ENCODE data around the gene FSTL4.

FSTL4 gene

DNA sequence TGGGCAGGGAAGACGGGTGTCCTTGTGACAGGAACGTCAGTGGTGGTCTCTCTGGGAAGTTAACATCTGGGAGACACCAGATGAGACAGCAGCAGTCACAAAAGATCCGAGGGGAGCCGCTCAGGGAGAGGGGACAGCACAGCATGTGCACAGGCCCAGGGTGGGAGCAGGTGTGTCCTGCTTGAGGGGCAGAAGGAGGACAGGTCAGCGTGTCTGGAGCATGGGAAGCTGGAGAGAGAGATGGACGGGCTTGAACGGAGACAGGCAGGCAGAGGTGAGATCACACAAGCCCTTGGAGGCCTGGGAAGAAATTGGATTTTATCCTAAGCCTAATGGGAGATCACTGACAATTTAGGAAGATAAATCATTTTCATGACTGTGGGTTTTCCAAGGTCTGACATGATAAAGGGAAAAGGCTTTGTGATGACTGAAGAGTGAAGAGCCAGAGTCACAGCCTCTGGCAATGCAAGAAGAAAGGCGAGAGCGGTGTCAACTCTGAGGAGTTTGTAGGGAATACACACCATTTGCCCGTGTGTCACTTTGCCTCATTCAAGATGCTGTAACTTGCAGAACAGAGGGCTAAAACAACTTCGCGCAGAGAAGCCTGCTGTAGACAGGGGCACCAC, 88.3 kb downstream of the FSTL4 start:
- Mint-ChIP-seq H3K27ac (no peak overlapping the region), H3K27me3 (peaks cover 11% of the 10 kb centered on the region), H3K36me3 (ENCODE audit: low read depth) (no peaks in the 10 kb centered on the region), H3K4me3 (no peak overlapping the region), H3K4me1 (ENCODE audit: low read depth) (no peaks in the 10 kb centered on the region), H3K9me3 (no peaks in the 10 kb centered on the region)
- no peak for DNase-seq

DNA sequence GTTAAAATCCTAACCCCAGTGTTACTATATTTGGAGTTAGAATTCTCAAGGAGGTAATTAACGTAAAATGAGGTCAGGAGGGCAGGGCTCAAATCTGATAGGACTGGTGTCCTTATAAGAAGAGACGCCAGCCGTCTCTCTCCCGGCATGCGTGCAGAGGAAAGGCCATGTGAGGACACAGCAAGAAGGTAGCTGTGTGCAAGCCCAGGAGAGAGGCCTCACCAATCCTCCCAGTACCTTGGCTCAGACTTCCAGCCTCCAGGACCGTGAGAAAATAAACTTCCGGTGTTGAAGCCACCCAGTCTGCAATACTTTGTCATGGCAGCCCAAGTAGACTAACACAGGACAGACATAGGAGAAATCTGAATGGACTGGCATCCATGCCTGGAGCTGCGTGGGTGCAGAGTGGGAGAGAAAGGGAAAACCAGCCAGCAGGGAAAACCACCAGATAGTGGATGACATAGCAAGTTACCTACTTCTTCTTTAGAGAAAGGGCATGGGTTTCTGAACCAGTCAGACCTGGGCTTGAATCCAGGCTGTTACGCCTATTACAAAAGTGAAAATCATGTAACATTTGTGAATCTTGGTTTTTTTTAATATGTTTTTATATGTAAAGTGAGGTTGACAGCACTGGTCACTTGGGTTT, 89.2 kb downstream of the FSTL4 start:
- H3K27ac Mint-ChIP-seq: no peak overlapping the region
- no peak for DNase-seq
- H3K27me3 Mint-ChIP-seq: peaks cover 11% of the 10 kb centered on the region
- no peaks in the 10 kb centered on the region for H3K4me1 Mint-ChIP-seq (ENCODE audit: low read depth)
- no peaks in the 10 kb centered on the region for H3K36me3 Mint-ChIP-seq (ENCODE audit: low read depth)
- H3K4me3 Mint-ChIP-seq: no peak overlapping the region
- H3K9me3 Mint-ChIP-seq: no peaks in the 10 kb centered on the region

DNA sequence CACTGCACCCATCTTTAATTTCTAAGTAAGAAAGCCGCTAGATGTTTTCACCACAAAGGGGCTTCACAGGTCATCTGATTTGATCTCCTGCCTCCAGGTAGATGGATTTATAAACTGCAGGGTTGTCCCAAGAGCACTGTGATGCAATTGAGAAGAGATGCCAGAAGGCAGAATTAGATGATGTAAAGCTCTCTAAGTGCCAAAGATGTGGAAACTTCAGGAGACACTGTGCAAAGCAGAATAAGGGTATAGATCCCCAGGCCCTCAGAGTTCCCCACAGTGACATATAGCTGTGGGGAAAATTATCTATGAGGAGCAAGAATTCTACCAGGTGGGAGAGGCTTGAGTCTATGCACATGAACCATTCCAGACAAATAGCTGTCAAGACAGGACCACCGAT, 90.5 kb downstream of the FSTL4 start:
- no peaks in the 10 kb centered on the region for H3K4me1 Mint-ChIP-seq (ENCODE audit: low read depth)
- no peak overlapping the region for H3K27ac Mint-ChIP-seq
- H3K4me3 Mint-ChIP-seq: no peak overlapping the region
- DNase-seq: no peak
- peaks cover 11% of the 10 kb centered on the region for H3K27me3 Mint-ChIP-seq
- no peaks in the 10 kb centered on the region for H3K36me3 Mint-ChIP-seq (ENCODE audit: low read depth)
- no peaks in the 10 kb centered on the region for H3K9me3 Mint-ChIP-seq

DNA sequence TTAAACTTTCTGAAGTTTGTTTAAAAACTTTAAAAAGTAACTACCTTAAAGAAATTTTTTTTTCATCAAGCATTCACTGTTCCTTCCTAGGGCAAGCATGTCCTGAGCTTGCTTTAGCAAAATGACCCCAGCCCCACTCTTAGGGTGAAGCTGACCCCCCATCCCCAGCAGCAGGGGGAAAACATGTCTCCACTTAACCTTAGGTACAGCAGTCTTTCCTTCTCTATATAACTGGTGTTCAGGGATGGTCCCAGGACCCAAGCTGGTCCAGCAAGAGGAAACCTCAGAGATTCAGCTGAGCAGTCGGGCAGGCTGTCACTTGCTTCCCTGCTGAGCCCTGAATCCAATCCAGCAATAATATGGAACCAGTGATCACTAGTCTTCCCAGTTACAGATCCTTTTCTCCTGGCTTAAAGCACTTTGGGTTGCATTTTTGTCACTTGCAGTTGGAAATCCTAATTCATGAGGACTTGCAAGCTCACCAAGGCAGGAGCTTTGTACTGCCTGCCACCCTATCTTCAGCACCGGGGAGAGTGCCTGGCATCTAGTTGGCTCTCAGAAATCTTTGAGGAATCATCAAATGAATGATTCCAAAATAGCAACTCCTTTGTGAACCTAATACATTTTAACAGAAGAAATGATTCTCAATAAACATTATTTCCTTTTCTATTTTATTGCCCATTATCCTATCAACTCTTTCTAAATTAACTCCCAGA, 91.2 kb downstream of the FSTL4 start:
- H3K9me3 Mint-ChIP-seq: no peaks in the 10 kb centered on the region
- H3K4me3 Mint-ChIP-seq: no peak overlapping the region
- H3K36me3 Mint-ChIP-seq (ENCODE audit: low read depth): no peaks in the 10 kb centered on the region
- DNase-seq: no peak
- no peaks in the 10 kb centered on the region for H3K4me1 Mint-ChIP-seq (ENCODE audit: low read depth)
- H3K27me3 Mint-ChIP-seq: peaks cover 10% of the 10 kb centered on the region
- no peak overlapping the region for H3K27ac Mint-ChIP-seq

DNA sequence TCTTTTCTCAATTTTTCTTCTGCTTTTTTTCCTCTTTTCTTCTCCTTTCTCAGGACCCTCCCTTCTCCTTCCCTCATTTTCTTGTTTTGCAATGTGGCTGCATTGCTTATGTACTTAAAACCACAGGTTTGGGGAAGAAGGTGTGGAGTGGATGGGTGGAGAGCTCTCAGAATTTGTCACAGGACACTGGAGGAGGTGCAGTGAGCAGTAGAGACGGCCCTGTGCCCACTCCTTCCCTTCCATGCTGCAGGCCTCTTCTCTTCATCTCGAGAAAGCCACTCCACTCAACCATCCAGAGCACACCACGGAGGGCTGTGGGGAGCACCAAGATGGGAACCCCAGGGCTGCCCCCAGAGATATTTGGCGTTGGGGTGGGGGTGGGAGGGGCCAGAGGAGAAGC, 92.3 kb downstream of the FSTL4 start:
- no peak overlapping the region for H3K27ac Mint-ChIP-seq
- no peak for DNase-seq
- H3K4me1 Mint-ChIP-seq (ENCODE audit: low read depth): no peaks in the 10 kb centered on the region
- H3K27me3 Mint-ChIP-seq: peaks cover 3% of the 10 kb centered on the region
- no peaks in the 10 kb centered on the region for H3K36me3 Mint-ChIP-seq (ENCODE audit: low read depth)
- H3K4me3 Mint-ChIP-seq: no peak overlapping the region
- H3K9me3 Mint-ChIP-seq: no peaks in the 10 kb centered on the region

DNA sequence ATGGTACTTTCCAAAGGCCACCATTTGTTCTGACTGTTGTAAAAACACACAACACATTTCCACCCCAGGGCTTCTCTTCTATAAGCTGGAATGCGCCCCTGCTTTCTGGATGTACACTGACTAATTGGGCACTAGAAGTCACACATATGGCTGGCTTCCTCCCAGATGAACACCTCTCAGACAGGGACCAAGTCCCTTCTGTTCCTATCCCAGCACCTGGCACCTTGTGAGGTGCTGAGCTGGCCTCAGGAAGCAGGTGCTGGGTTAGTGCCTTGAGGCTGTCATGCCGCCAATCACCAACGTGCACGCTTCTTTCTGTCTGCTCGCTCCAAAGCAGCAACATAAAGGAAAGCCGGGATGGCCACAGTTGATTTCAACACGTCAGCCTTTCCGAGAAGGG, 93.2 kb downstream of the FSTL4 start:
- H3K36me3 Mint-ChIP-seq (ENCODE audit: low read depth): no peaks in the 10 kb centered on the region
- DNase-seq: no peak
- no peak overlapping the region for H3K27ac Mint-ChIP-seq
- H3K9me3 Mint-ChIP-seq: no peaks in the 10 kb centered on the region
- H3K4me3 Mint-ChIP-seq: no peak overlapping the region
- peaks cover 3% of the 10 kb centered on the region for H3K27me3 Mint-ChIP-seq
- H3K4me1 Mint-ChIP-seq (ENCODE audit: low read depth): no peaks in the 10 kb centered on the region

DNA sequence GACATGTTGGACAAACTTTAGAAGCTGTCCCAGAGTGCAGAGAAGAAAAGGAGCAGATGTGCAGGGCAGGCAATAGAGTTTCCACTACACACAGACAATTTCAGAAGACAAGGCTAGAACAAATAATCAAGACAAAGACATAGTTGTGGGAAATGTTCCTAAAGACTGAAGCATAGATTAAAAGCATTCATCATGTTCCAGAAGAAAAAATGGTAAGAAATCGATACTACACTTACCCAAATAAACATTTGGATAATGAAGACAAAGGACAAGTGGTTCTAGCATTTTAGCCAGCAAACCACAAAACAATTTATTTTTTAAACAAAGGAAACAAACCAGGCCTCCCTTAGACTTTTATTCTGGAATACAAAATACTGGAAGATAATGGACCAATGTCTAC, 97.9 kb downstream of the FSTL4 start:
- no peak for DNase-seq
- H3K4me3 Mint-ChIP-seq: no peak overlapping the region
- peaks cover 22% of the 10 kb centered on the region for H3K27me3 Mint-ChIP-seq
- no peak overlapping the region for H3K27ac Mint-ChIP-seq
- no peaks in the 10 kb centered on the region for H3K4me1 Mint-ChIP-seq (ENCODE audit: low read depth)
- no peaks in the 10 kb centered on the region for H3K36me3 Mint-ChIP-seq (ENCODE audit: low read depth)
- no peaks in the 10 kb centered on the region for H3K9me3 Mint-ChIP-seq

DNA sequence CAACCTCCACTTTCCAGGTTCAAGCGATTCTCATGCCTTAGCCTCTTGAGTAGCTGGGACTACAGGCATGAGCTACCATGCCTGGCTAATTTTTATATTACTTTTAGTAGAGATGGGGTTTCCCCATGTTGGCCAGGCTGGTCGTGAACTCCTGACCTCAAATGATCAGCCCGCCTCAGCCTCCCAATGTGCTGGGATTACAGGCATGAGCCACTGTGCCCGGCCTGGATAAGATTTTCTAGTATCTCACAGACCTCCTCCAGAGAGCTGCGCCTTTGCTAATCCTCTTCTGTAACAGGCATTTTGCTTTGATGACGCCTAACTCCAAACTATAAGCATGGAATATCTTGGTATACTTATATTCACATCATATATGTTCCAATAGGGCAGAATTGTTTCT, 99.4 kb downstream of the FSTL4 start:
- Mint-ChIP-seq H3K27me3 (peaks cover 22% of the 10 kb centered on the region), H3K9me3 (no peaks in the 10 kb centered on the region), H3K36me3 (ENCODE audit: low read depth) (no peaks in the 10 kb centered on the region), H3K4me1 (ENCODE audit: low read depth) (no peaks in the 10 kb centered on the region), H3K27ac (no peak overlapping the region), H3K4me3 (no peak overlapping the region)
- no peak for DNase-seq

DNA sequence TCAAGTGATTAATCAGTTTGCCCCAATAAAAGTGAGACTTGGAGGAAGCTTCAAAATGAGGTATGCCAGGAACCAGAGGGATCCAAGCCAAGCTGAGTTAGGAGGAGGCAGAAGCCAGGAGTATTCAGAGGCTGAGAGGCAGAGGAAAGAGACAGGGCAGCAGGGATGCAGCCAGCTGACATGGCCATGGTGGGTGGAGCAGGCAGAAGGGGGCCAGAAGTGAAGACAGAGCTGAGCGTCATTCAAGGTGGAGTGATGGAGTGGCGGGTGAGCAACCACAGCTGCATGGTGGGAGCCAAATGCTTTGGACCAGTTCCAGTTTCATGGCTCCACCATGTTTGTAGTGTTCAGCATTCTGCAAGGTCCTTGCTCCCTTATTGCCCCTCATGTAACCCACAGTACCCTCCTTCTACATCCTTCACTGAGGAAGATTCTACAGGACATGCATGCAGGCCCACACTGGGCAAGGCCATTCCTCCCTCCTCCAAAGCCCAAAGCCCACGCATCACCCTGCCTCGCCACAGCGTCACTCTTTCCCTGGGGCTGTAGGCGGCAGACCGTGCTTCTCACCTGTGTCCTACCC, 100.6 kb downstream of the FSTL4 start:
- H3K27ac Mint-ChIP-seq: no peak overlapping the region

DNA sequence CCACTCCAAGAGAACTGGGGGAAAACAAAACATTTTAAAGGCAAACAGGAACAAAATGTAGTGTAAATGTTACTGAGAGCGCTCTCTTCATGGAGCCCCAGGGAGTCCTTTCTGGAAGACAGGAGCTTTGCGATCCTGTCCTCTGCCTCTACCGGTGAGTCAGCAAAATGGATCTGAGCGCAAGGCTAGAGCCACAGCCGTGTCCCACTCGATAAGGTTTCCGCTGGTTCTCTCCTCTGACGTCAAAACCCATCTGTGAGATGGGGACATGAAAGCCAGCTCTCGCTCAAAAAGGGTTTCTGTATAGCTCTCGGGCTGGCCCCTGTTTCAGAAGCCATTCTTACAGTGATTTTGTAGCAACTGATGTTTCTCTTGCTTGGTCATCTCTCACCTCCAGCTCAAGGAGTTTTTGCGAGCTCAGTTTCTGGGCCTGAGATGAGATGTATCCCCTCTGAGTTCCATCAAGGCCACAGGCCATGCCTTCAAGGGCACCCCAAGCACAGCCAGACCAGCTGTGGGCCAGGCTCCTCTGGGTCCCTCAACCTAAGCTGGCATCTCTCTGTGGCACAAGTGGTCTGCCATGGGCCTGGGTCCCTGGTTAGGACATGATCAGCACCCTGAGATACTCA, 101.6 kb downstream of the FSTL4 start:
- H3K36me3 Mint-ChIP-seq (ENCODE audit: low read depth): no peaks in the 10 kb centered on the region
- H3K4me3 Mint-ChIP-seq: no peak overlapping the region
- no peaks in the 10 kb centered on the region for H3K9me3 Mint-ChIP-seq
- no peak overlapping the region for H3K27ac Mint-ChIP-seq
- DNase-seq: no peak
- H3K4me1 Mint-ChIP-seq (ENCODE audit: low read depth): no peaks in the 10 kb centered on the region
- H3K27me3 Mint-ChIP-seq: peaks cover 22% of the 10 kb centered on the region

More for the DNA sequence above, 100.6 kb downstream of the FSTL4 start:
- Mint-ChIP-seq H3K4me1 (ENCODE audit: low read depth) (no peaks in the 10 kb centered on the region), H3K4me3 (no peak overlapping the region), H3K9me3 (no peaks in the 10 kb centered on the region), H3K27me3 (peaks cover 22% of the 10 kb centered on the region), H3K36me3 (ENCODE audit: low read depth) (no peaks in the 10 kb centered on the region)
- DNase-seq: no peak

DNA sequence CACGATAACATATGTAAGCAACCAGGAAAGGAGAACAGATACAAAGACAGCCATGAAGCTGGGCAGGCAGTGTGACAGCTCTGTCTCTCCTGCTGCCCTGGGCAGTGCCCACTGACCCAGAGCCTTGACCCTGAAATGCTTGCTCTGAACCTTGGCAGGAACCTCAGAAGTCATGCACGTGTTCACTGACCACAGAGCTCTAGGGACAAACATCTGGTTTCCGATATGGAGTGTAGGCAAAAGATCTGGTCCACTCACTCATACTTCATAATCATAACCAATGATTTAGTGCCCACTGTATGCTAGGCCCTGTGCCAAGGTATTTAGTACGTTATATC, 102.6 kb downstream of the FSTL4 start:
- Mint-ChIP-seq H3K4me3 (no peak overlapping the region), H3K9me3 (no peaks in the 10 kb centered on the region), H3K4me1 (ENCODE audit: low read depth) (no peaks in the 10 kb centered on the region), H3K27ac (no peak overlapping the region), H3K27me3 (peaks cover 22% of the 10 kb centered on the region), H3K36me3 (ENCODE audit: low read depth) (no peaks in the 10 kb centered on the region)
- no peak for DNase-seq

DNA sequence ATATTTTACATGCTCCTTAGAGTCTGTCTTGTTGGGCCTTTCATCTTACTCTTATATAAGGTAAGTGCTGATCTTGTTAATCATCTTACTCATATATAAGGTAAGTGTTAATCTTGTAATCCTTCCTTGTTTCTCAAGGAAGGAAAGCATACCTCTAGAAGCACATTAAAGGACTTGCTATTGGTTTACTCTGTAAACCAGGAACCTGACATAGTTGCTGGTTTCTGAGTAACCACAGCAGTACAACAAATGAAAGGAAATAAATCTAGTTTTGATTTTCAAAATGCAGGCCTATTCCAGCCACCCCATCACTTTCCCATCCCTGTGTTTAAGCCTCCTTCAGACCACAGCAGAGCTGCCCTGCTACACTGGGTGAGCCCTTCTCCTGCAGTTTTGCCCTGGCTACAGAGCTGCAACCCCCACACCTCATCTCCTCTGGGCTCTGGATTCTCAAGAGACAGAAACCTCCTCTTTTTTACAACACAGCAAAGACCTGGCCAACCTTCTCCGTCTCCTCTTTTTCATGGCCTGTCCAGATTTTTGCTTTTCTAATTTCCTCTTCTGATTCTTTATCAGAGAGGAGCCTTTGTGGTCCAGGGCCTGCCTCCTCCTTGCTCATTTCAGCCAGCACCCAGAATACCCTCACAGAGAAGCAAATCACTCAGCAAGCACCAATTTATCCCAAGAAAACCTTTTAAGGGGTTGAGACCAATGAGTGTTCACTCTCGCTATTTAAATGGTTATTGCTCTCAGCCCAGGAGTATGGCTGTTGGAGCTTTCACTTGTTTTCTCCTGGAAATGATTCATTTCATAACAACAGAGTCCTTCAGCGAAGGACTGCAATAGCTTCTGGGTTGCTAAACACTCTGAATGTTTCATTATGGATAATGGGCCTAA, 103.2 kb downstream of the FSTL4 start:
- Mint-ChIP-seq H3K4me3 (no peak overlapping the region), H3K9me3 (no peaks in the 10 kb centered on the region), H3K27me3 (peaks cover 22% of the 10 kb centered on the region), H3K27ac (no peak overlapping the region), H3K4me1 (ENCODE audit: low read depth) (no peaks in the 10 kb centered on the region), H3K36me3 (ENCODE audit: low read depth) (no peaks in the 10 kb centered on the region)
- no peak for DNase-seq

DNA sequence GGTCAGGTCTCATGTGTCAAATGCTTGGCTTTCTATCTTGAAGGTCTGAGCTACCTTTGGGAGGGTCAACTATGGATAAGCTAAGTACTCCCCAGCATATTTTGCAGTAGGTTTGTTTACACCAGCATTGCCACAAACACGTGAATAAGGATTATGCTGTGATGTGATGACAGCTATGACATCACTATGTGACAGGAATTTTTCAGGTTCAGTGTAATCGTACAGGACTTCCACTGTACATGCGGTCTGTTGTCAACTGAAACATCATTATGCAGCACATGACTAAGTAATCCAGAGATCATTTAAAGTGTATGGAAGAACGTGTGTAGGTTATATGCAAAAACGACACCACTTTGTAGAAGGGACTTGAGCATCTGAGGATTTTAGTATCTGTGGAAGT, 104.0 kb downstream of the FSTL4 start:
- Mint-ChIP-seq H3K27ac (no peak overlapping the region), H3K27me3 (peaks cover 19% of the 10 kb centered on the region), H3K4me1 (ENCODE audit: low read depth) (no peaks in the 10 kb centered on the region), H3K4me3 (no peak overlapping the region), H3K36me3 (ENCODE audit: low read depth) (no peaks in the 10 kb centered on the region), H3K9me3 (no peaks in the 10 kb centered on the region)
- DNase-seq: no peak

DNA sequence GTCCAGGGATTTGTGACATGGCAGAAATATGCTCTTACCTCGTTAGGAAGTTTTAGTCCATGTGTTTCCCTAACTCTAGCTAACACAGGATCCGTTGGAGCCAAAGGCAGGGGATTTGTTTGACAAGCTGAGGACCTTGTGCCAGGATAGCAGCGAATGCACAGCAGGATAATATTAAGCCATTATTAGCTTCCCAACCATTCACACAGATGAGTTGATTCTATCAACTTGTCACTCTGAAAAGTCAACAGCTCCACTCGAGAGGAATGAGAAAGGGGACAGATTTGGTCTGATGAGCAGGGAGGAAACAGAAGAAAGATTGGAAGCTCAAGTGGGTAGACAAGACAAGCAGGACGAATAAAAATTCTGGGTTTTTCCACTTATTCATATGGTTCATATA, 106.2 kb downstream of the FSTL4 start:
- no peaks in the 10 kb centered on the region for H3K9me3 Mint-ChIP-seq
- no peaks in the 10 kb centered on the region for H3K4me1 Mint-ChIP-seq (ENCODE audit: low read depth)
- peaks cover 6% of the 10 kb centered on the region for H3K27me3 Mint-ChIP-seq
- no peak overlapping the region for H3K4me3 Mint-ChIP-seq
- DNase-seq: no peak
- no peak overlapping the region for H3K27ac Mint-ChIP-seq
- H3K36me3 Mint-ChIP-seq (ENCODE audit: low read depth): no peaks in the 10 kb centered on the region

Data from activated T-cell treated with anti-CD3 and anti-CD28 coated beads, Interleukin-2, amount 50 U/mL, for 24 hours (primary cell).